Small intestine (tissue), 7 donors: ENCODE results near the gene PLCH1. TPM values are rescaled to one million over a fixed set of nuclear protein-coding genes. Genes with fewer than 3 reads are reported as not detected.

ENCODE experiments used
- DNase-seq, 2 donors: peaks; one replicate each; pipeline versions ENCODE4 v3.0.0 to v3.0.0-alpha.2; 2013
- FAIRE-seq: peaks from 2 replicates; lab custom pipeline; 2012; peaks lifted over from hg19 to GRCh38; lab: Jason Lieb, UNC
- H3K27ac ChIP-seq, 3 donors: one replicate each; pipeline ENCODE4 v1.5.1; 2013; ENCODE audit warnings: low read length in 2 of 3, mild to moderate bottlenecking in 2 of 3, control low read depth in 1 of 3, inconsistent platforms in 1 of 3, low read depth in 1 of 3, moderate library complexity in 1 of 3
- H3K27me3 ChIP-seq, 3 donors: one replicate each; pipeline ENCODE4 v1.6.1; 2013; ENCODE audit warnings: low read length in 3 of 3, inconsistent platforms in 1 of 3; ENCODE audit not compliant: control insufficient read depth in 3 of 3, insufficient read depth in 3 of 3
- H3K36me3 ChIP-seq, 3 donors: one replicate each; pipeline ENCODE4 v1.6.1; 2013; ENCODE audit warnings: low read length in 3 of 3, inconsistent platforms in 1 of 3, low read depth in 1 of 3, mild to moderate bottlenecking in 1 of 3, moderate library complexity in 1 of 3; ENCODE audit not compliant: control insufficient read depth in 3 of 3, insufficient read depth in 2 of 3
- H3K4me1 ChIP-seq, 3 donors: one replicate each; pipeline ENCODE4 v1.6.1; 2013; ENCODE audit warnings: low read length in 2 of 3, inconsistent platforms in 1 of 3, low read depth in 1 of 3, mild to moderate bottlenecking in 1 of 3, moderate library complexity in 1 of 3; ENCODE audit not compliant: control insufficient read depth in 3 of 3, insufficient read depth in 2 of 3
- H3K4me3 ChIP-seq, 3 donors: one replicate each; pipeline ENCODE4 v1.5.1; 2013; ENCODE audit warnings: low read length in 3 of 3, control low read depth in 1 of 3, inconsistent platforms in 1 of 3, low read depth in 1 of 3, mild to moderate bottlenecking in 1 of 3, moderate library complexity in 1 of 3
- H3K9me3 ChIP-seq, 2 donors: one replicate each; pipeline ENCODE4 v1.6.1; 2013; ENCODE audit warnings: low read depth in 1 of 2, low read length in 1 of 2; ENCODE audit not compliant: control insufficient read depth in 2 of 2, insufficient read depth in 1 of 2
- WGBS, 3 donors: extraction: QIAGEN DNeasy Blood & Tissue Kit; methylation state at CpG; one replicate each; pipeline ENCODE4 v1.1.7; 2013; 5-methylcytosine and 5-hydroxymethylcytosine counted together
- polyA plus RNA-seq, 4 donors: library from polyadenylated mRNA; stranded (reverse) in 3 of 4; unstranded in 1 of 4; fragments of 200-250 nt in 3 of 4; fragments of 120-200 nt in 1 of 4; gene quantifications; one replicate each; pipeline versions ENCODE4 v1.2.1 to v1.2.3, GENCODE V29; 2013
- donor health status: healthy with polysubstance abuse.
- donor health status: control.
- donor health status: control.
- donor health status: Bipolar disorder and iron deficiency.
- donor health status: healthy.

The PLCH1 gene
- polyA plus RNA-seq, 4 donors, result 1.4 to 9.7 (median 2.8) TPM

DNA sequence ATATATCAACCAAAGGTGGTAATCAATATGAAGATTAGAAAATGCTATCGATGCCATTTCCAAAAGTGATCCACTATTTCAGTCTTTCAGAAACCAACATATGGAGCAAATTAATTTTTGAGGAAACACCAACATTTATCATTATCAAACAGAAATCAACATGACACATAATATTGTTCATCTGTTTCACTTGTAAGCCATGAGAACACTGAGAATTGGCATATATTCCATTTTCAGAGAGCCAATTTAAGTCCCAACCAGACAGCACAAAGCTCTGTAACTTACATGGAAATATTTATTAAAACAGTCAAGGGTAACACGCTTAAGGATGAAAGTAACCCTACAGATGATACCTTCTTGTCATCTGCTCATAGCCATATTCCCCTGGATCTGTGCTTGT lies 413.8 kb downstream of the PLCH1 start:
- Histone ChIP-seq H3K4me3 (no peak overlapping the region), H3K36me3 (no peaks in the 10 kb centered on the region), H3K4me1 (peaks cover 0 to 7% (median 3%) of the 10 kb centered on the region in 3 donors), H3K27ac (no peak overlapping the region), H3K9me3 (no peaks in the 10 kb centered on the region), H3K27me3 (no peaks in the 10 kb centered on the region)
- 93 to 99% (median 97%) methylated on average over 2 of the region's 2 CpGs for WGBS, 3 donors
- DNase-seq (no peak), FAIRE-seq (no peak)

DNA sequence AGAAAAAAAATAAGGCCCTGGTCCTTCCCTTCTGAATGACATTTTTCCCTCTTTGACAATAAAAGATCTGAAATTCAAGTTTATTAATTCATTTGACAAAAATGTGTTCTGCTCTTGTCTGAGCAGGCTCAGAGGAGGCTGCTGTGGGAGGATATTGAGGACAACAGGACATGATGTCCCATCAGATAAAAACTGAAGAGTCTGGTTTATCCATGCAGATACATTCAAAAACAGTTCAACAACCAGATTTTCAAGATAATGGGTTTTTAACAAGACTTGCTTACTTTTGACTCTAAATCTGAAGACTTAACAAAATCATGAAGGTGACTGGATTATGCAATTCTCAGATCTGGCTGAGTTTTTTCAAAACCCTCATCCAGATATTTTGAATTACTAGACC lies 414.5 kb downstream of the PLCH1 start:
- no peaks in the 10 kb centered on the region for H3K27me3 ChIP-seq
- H3K4me1 ChIP-seq, result peaks cover 0 to 7% (median 3%) of the 10 kb centered on the region in 3 donors
- no peak for DNase-seq
- no peak overlapping the region for H3K4me3 ChIP-seq
- no peak for FAIRE-seq
- H3K27ac ChIP-seq, result no peak overlapping the region
- no peaks in the 10 kb centered on the region for H3K36me3 ChIP-seq
- H3K9me3 ChIP-seq, result no peaks in the 10 kb centered on the region

GRCh38 chr3:155329513-155330048 lies 415.3 kb downstream of the PLCH1 start:
- FAIRE-seq (no peak), DNase-seq (no peak)
- no peak overlapping the region for H3K27ac ChIP-seq
- no peaks in the 10 kb centered on the region for H3K36me3 ChIP-seq
- WGBS, 3 donors, result 90 to 93% (median 91%) methylated on average over 6 of the region's 6 CpGs
- no peaks in the 10 kb centered on the region for H3K9me3 ChIP-seq
- no peak overlapping the region for H3K4me3 ChIP-seq
- peaks cover 0 to 7% (median 3%) of the 10 kb centered on the region in 3 donors for H3K4me1 ChIP-seq
- no peaks in the 10 kb centered on the region for H3K27me3 ChIP-seq

- Histone ChIP-seq H3K27ac (no peak overlapping the region), H3K4me1 (peaks cover 0 to 7% (median 3%) of the 10 kb centered on the region in 3 donors), H3K27me3 (no peaks in the 10 kb centered on the region), H3K9me3 (no peaks in the 10 kb centered on the region), H3K4me3 (no peak overlapping the region), H3K36me3 (no peaks in the 10 kb centered on the region)
- DNase-seq (no peak), FAIRE-seq (no peak)
- WGBS, 3 donors, result 81 to 87% (median 85%) methylated on average over 2 of the region's 2 CpGs
Observed at GRCh38 chr3:155327871-155328270, 417.0 kb downstream of the PLCH1 start.

- no peaks in the 10 kb centered on the region for H3K36me3 ChIP-seq
- H3K4me3 ChIP-seq, result no peak overlapping the region
- WGBS, 3 donors, result 85 to 92% (median 88%) methylated on average over 1 of the region's 1 CpG
- H3K9me3 ChIP-seq, result no peaks in the 10 kb centered on the region
- H3K27me3 ChIP-seq, result no peaks in the 10 kb centered on the region
- DNase-seq (no peak), FAIRE-seq (no peak)
- no peak overlapping the region for H3K27ac ChIP-seq
- peaks cover 0 to 8% (median 3%) of the 10 kb centered on the region in 3 donors for H3K4me1 ChIP-seq
Observed at GRCh38 chr3:155327430-155327829, 417.4 kb downstream of the PLCH1 start.

DNA sequence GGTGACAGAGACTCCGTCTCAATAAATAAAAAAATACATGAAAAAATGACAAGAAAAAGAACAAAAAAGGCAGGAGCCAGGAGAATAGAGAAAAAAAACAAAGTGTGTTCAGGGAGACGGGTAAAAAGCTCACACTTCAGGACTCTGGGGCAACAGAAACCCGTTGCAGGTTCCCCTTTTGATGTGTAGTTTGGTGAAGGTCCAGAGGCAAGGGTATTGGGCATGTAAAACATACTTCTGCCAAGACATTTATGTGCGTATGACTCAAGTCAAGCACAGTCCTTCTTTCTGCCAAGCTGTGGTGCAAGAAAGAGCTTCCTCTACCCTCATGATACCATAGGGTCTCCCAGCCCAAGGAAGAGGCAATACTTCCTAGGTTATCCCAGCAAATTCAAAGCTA lies 418.0 kb downstream of the PLCH1 start:
- H3K4me3 ChIP-seq, result no peak overlapping the region
- 74 to 85% (median 83%) methylated on average over 4 of the region's 4 CpGs for WGBS, 3 donors

DNA sequence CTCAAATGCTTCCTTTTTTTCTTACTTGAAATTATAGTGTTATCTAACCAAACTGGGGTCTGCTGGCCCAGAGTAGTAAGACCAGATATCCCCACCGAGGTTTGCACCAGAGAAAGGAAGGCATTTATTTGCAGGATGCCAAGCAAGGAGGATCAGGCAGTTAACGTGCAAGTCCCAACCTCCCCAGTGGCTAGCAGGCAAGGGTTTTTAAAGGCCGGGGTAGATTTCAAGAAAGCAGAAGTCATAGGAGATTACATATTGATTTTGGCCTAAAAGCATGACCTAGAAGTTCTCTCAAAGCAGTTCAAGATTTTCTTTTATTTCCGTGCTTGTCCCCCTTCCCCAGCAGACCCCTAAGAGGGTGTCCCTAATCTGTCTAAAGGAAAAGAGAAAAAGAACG lies 418.6 kb downstream of the PLCH1 start:
- no peak for DNase-seq
- Histone ChIP-seq H3K4me3 (no peak overlapping the region), H3K36me3 (no peaks in the 10 kb centered on the region), H3K27me3 (no peaks in the 10 kb centered on the region), H3K27ac (no peak overlapping the region), H3K9me3 (no peaks in the 10 kb centered on the region), H3K4me1 (peaks cover 3 to 13% (median 3%) of the 10 kb centered on the region in 3 donors)
- FAIRE-seq, result no peak
- 83 to 87% (median 83%) methylated on average over 5 of the region's 5 CpGs for WGBS, 3 donors

More for the DNA sequence above, 418.0 kb downstream of the PLCH1 start:
- Histone ChIP-seq H3K9me3 (no peaks in the 10 kb centered on the region), H3K27me3 (no peaks in the 10 kb centered on the region), H3K36me3 (no peaks in the 10 kb centered on the region), H3K4me1 (peaks cover 1 to 13% (median 3%) of the 10 kb centered on the region in 3 donors), H3K27ac (no peak overlapping the region)
- DNase-seq (no peak), FAIRE-seq (no peak)
